Measurements from ENCODE around the gene PRAMEF12.
"Not testable (repeated sequence)": the region's sequence is repeated elsewhere in the genome, so short reads cannot be mapped to it uniquely, and the experiment has no call there.

PRAMEF12 gene

DNA sequence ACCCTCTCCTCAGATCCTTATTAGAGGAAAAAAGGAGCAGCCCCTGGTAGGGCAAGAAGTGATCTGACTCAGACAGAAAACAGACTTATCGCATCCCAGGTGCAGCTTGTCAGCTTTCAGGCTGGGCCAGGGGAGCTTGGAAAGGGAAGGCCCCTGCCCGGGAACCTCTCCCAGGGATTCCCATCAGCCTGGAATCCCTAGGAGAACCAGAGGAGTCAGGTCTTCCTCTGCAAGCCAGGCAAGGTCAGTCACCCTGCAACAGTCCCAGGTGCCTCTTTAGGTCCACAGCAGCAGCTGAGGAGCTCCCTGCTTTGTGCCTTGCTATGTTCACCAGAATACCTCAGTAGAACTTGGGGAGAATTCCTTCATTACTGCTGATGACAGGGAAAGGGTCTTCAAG lies 2.9 kb upstream of the PRAMEF12 start:
- no peak overlapping the region for H3K4me3 ChIP-seq (ENCODE audit: low read depth, low read length)
- peaks cover 3% of the 10 kb centered on the region; the same call in 1 of the 2 replicates for H3K27me3 ChIP-seq (ENCODE audit: insufficient read depth, low read length)
- no peak overlapping the region for H2AFZ ChIP-seq (ENCODE audit: low read length, unreplicated experiment)
- no peak overlapping the region for H3K27ac ChIP-seq (ENCODE audit: low read depth, low read length)
- H3K4me1 ChIP-seq (ENCODE audit: control insufficient read depth, insufficient read depth, low read length, unreplicated experiment) = no peaks in the 10 kb centered on the region
- no peaks in the 10 kb centered on the region for H3K36me3 ChIP-seq (ENCODE audit: insufficient read depth, low read length)
- no peaks in the 10 kb centered on the region for H3K79me2 ChIP-seq (ENCODE audit: control insufficient read depth, insufficient read depth, low read length, unreplicated experiment)

DNA sequence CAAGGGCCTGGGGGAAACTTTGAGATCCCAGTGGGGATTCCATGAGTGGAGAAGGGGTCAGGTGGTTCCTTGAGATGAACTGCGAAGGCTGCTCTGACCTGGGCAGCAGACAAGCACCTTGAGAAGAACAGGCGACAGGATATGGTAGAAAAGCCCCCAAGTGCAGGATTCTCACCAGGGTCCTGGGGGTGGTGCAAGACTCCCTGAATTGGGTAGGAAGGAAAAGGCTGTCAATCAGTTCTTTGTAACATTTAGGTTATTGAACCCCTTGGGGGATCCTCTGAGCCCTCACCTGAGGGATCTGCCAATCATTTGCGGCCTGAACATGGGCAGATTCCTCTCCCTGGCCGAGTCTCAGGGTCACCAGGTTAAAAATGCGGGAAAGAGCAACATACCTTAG lies 2.4 kb upstream of the PRAMEF12 start:
- Histone ChIP-seq H3K79me2 (ENCODE audit: control insufficient read depth, insufficient read depth, low read length, unreplicated experiment) (no peaks in the 10 kb centered on the region), H3K4me1 (ENCODE audit: control insufficient read depth, insufficient read depth, low read length, unreplicated experiment) (no peaks in the 10 kb centered on the region), H3K27me3 (ENCODE audit: insufficient read depth, low read length) (peaks cover 3% of the 10 kb centered on the region; the same call in 1 of the 2 replicates), H3K36me3 (ENCODE audit: insufficient read depth, low read length) (no peaks in the 10 kb centered on the region), H3K4me3 (ENCODE audit: low read depth, low read length) (no peak overlapping the region), H2AFZ (ENCODE audit: low read length, unreplicated experiment) (no peak overlapping the region), H3K27ac (ENCODE audit: low read depth, low read length) (no peak overlapping the region)

DNA sequence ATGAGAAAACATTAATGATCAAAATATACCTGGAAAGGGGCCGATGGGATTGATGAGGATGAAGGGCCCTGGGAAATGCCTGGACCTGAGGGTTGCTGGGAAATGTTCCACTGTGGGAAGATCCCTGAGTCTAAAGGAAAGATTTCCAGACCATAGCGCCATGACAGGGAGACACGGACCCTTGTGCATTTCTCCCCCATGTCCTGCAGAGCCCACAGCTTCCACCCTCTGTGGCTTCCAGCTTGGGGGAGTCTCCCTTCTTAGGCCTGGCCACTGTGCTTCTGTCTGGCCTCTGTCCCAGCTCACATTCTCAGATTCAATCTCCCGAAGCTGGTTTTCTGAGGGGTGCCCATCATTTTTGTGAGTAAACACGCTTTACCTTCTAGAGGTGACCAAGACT lies 1.0 kb upstream of the PRAMEF12 start:
- no peak overlapping the region for H2AFZ ChIP-seq (ENCODE audit: low read length, unreplicated experiment)
- H3K4me1 ChIP-seq (ENCODE audit: control insufficient read depth, insufficient read depth, low read length, unreplicated experiment) = no peaks in the 10 kb centered on the region
- H3K27me3 ChIP-seq (ENCODE audit: insufficient read depth, low read length) = peaks cover 5% of the 10 kb centered on the region; the same call in 1 of the 2 replicates
- H3K27ac ChIP-seq (ENCODE audit: low read depth, low read length) = no peak overlapping the region
- H3K4me3 ChIP-seq (ENCODE audit: low read depth, low read length) = no peak overlapping the region
- no peaks in the 10 kb centered on the region for H3K36me3 ChIP-seq (ENCODE audit: insufficient read depth, low read length)
- no peaks in the 10 kb centered on the region for H3K79me2 ChIP-seq (ENCODE audit: control insufficient read depth, insufficient read depth, low read length, unreplicated experiment)

GRCh38 chr1:12774801-12775345 lies 1.3 kb downstream of the PRAMEF12 start:
- peaks cover 7% of the 10 kb centered on the region; the same call in 1 of the 2 replicates for H3K27me3 ChIP-seq (ENCODE audit: insufficient read depth, low read length)
- H3K4me1 ChIP-seq (ENCODE audit: control insufficient read depth, insufficient read depth, low read length, unreplicated experiment) = no peaks in the 10 kb centered on the region
- no peaks in the 10 kb centered on the region for H3K36me3 ChIP-seq (ENCODE audit: insufficient read depth, low read length)
- H3K79me2 ChIP-seq (ENCODE audit: control insufficient read depth, insufficient read depth, low read length, unreplicated experiment) = no peaks in the 10 kb centered on the region
- no peak overlapping the region for H3K27ac ChIP-seq (ENCODE audit: low read depth, low read length)
- H2AFZ ChIP-seq (ENCODE audit: low read length, unreplicated experiment) = no peak overlapping the region
- no peak overlapping the region for H3K4me3 ChIP-seq (ENCODE audit: low read depth, low read length)

GRCh38 chr1:12775443-12775842 lies 1.9 kb downstream of the PRAMEF12 start:
- H3K27me3 ChIP-seq (ENCODE audit: insufficient read depth, low read length) = peaks cover 7% of the 10 kb centered on the region; the same call in 1 of the 2 replicates
- no peaks in the 10 kb centered on the region for H3K36me3 ChIP-seq (ENCODE audit: insufficient read depth, low read length)

GRCh38 chr1:12776801-12777557 lies 3.4 kb downstream of the PRAMEF12 start:
- Histone ChIP-seq H3K36me3 (ENCODE audit: insufficient read depth, low read length) (no peaks in the 10 kb centered on the region), H3K27ac (ENCODE audit: low read depth, low read length) (no peak overlapping the region), H3K79me2 (ENCODE audit: control insufficient read depth, insufficient read depth, low read length, unreplicated experiment) (no peaks in the 10 kb centered on the region), H3K4me1 (ENCODE audit: control insufficient read depth, insufficient read depth, low read length, unreplicated experiment) (no peaks in the 10 kb centered on the region), H2AFZ (ENCODE audit: low read length, unreplicated experiment) (no peak overlapping the region), H3K27me3 (ENCODE audit: insufficient read depth, low read length) (peaks cover 5% of the 10 kb centered on the region; the same call in 1 of the 2 replicates), H3K4me3 (ENCODE audit: low read depth, low read length) (no peak overlapping the region)

More at GRCh38 chr1:12775443-12775842, 1.9 kb downstream of the PRAMEF12 start:
- Histone ChIP-seq H2AFZ (ENCODE audit: low read length, unreplicated experiment) (no peak overlapping the region), H3K27ac (ENCODE audit: low read depth, low read length) (no peak overlapping the region), H3K4me3 (ENCODE audit: low read depth, low read length) (no peak overlapping the region), H3K79me2 (ENCODE audit: control insufficient read depth, insufficient read depth, low read length, unreplicated experiment) (no peaks in the 10 kb centered on the region), H3K4me1 (ENCODE audit: control insufficient read depth, insufficient read depth, low read length, unreplicated experiment) (no peaks in the 10 kb centered on the region)

DNA sequence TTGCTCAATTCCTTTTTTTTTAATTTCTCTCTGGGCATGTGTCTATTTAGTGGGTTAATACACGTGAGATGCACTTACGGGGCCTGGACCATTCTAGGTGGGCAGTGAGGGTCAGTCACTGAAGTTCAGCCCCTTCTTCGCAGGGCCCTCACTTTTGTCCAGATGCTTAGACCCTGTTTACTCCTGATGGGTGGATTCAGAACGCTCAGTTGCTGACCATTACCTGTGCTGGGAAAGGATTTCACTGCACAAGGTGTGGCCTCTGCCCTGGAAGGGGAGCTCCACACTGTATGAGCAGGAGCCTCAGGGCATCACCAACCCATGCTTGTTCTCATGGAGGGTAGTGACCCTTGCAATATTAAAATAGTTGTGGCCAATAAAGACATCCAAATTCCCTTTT lies 4.5 kb downstream of the PRAMEF12 start:
- no peak overlapping the region for H2AFZ ChIP-seq (ENCODE audit: low read length, unreplicated experiment)
- H3K27me3 ChIP-seq (ENCODE audit: insufficient read depth, low read length) = peaks cover 5% of the 10 kb centered on the region; the same call in 1 of the 2 replicates
- H3K4me1 ChIP-seq (ENCODE audit: control insufficient read depth, insufficient read depth, low read length, unreplicated experiment) = no peaks in the 10 kb centered on the region
- no peaks in the 10 kb centered on the region for H3K79me2 ChIP-seq (ENCODE audit: control insufficient read depth, insufficient read depth, low read length, unreplicated experiment)
- H3K27ac ChIP-seq (ENCODE audit: low read depth, low read length) = no peak overlapping the region
- no peaks in the 10 kb centered on the region for H3K36me3 ChIP-seq (ENCODE audit: insufficient read depth, low read length)
- no peak overlapping the region for H3K4me3 ChIP-seq (ENCODE audit: low read depth, low read length)

DNA sequence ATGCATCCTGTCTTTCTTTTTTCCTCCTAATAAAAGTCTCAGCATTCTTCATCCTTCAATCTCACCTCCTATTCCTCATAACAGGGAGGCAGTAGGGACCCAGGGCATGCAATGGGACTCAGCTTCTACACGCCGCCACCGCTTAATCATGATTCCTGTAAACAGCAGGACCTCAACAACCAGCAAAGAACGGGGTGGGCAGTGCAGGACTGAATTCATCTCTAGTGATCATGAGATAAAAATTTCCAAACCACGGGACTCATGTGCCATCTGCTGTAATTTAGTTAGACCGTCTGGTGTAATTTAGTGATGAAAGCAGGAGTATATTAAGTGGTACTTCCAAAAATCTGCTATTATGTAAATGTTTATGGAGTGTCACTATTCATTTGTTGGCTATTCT lies 5.4 kb downstream of the PRAMEF12 start:
- Histone ChIP-seq H3K27me3 (ENCODE audit: insufficient read depth, low read length) (peaks cover 5% of the 10 kb centered on the region; the same call in 1 of the 2 replicates), H3K4me1 (ENCODE audit: control insufficient read depth, insufficient read depth, low read length, unreplicated experiment) (no peaks in the 10 kb centered on the region), H3K79me2 (ENCODE audit: control insufficient read depth, insufficient read depth, low read length, unreplicated experiment) (no peaks in the 10 kb centered on the region), H3K4me3 (ENCODE audit: low read depth, low read length) (no peak overlapping the region), H2AFZ (ENCODE audit: low read length, unreplicated experiment) (no peak overlapping the region), H3K27ac (ENCODE audit: low read depth, low read length) (no peak overlapping the region), H3K36me3 (ENCODE audit: insufficient read depth, low read length) (no peaks in the 10 kb centered on the region)

- H3K27me3 ChIP-seq (ENCODE audit: insufficient read depth, low read length); H3K4me3 ChIP-seq (ENCODE audit: low read depth, low read length); H3K79me2 ChIP-seq (ENCODE audit: control insufficient read depth, insufficient read depth, low read length, unreplicated experiment); H3K36me3 ChIP-seq (ENCODE audit: insufficient read depth, low read length); H3K27ac ChIP-seq (ENCODE audit: low read depth, low read length); H3K4me1 ChIP-seq (ENCODE audit: control insufficient read depth, insufficient read depth, low read length, unreplicated experiment); H2AFZ ChIP-seq (ENCODE audit: low read length, unreplicated experiment): not testable (repeated sequence)
These were observed 8.0 kb downstream of the PRAMEF12 start for GRCh38 chr1:12781488-12781887.

DNA sequence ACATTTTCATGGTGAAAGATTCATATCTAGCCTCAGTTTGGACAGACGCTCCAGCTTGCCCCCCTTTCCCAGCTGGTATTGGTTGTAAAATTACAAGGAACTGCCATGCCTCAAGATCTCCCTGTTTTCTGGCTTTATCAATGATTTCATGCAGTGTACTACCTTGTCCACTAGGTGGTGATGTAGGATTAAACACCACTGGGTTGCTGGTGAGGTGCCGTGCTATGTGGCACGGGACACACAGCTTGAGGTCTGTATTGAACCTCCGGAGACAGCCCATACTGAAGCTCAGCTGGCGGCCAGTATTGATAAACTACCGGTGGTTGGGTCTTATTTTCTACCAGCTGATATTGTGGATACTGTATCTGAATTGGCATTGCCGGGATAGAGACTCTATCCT lies 10.2 kb downstream of the PRAMEF12 start:
- not testable (repeated sequence) for H3K4me1 ChIP-seq (ENCODE audit: control insufficient read depth, insufficient read depth, low read length, unreplicated experiment); H3K36me3 ChIP-seq (ENCODE audit: insufficient read depth, low read length); H3K4me3 ChIP-seq (ENCODE audit: low read depth, low read length); H3K27ac ChIP-seq (ENCODE audit: low read depth, low read length); H3K79me2 ChIP-seq (ENCODE audit: control insufficient read depth, insufficient read depth, low read length, unreplicated experiment); H3K27me3 ChIP-seq (ENCODE audit: insufficient read depth, low read length); H2AFZ ChIP-seq (ENCODE audit: low read length, unreplicated experiment)

GRCh38 chr1:12784729-12785128 lies 11.2 kb downstream of the PRAMEF12 start:
- H3K4me1 ChIP-seq (ENCODE audit: control insufficient read depth, insufficient read depth, low read length, unreplicated experiment); H2AFZ ChIP-seq (ENCODE audit: low read length, unreplicated experiment); H3K27ac ChIP-seq (ENCODE audit: low read depth, low read length); H3K27me3 ChIP-seq (ENCODE audit: insufficient read depth, low read length); H3K79me2 ChIP-seq (ENCODE audit: control insufficient read depth, insufficient read depth, low read length, unreplicated experiment); H3K36me3 ChIP-seq (ENCODE audit: insufficient read depth, low read length); H3K4me3 ChIP-seq (ENCODE audit: low read depth, low read length): not testable (repeated sequence)
